Measurements from ENCODE around the gene OR4M1.
"Not testable (repeated sequence)": the region's sequence is repeated elsewhere in the genome, so short reads cannot be mapped to it uniquely, and the experiment has no call there.

Gene OR4M1

GRCh38 chr14:19773204-19773603, at the start of gene OR4M1:
OR4M1 (plus strand) TSS chr14:19773504; CDS start chr14:19780323, 6,819 bp downstream.
- not testable (repeated sequence) for DNase-seq (ENCODE audit: low read depth); H3K4me3 ChIP-seq (ENCODE audit: control insufficient read depth, low read depth, low read length)

GRCh38 chr14:19729359-19729758, 43.9 kb upstream of the OR4M1 start:
- no peak overlapping the region for H3K4me3 ChIP-seq (ENCODE audit: control insufficient read depth, low read depth, low read length)
- no peak for TF ChIP-seq CTCF (IDR thresholded peaks at IDR 0.05; ENCODE audit: control insufficient read depth, insufficient read depth, low read depth, low read length, missing control alignments)

GRCh38 chr14:19729763-19730162, 43.5 kb upstream of the OR4M1 start:
- no peak for TF ChIP-seq CTCF (IDR thresholded peaks at IDR 0.05; ENCODE audit: control insufficient read depth, insufficient read depth, low read depth, low read length, missing control alignments)
- H3K4me3 ChIP-seq (ENCODE audit: control insufficient read depth, low read depth, low read length) = no peak overlapping the region
- DNase-seq (ENCODE audit: low read depth) = no peak

More at GRCh38 chr14:19729359-19729758, 43.9 kb upstream of the OR4M1 start:
- no peak for DNase-seq (ENCODE audit: low read depth)

DNA sequence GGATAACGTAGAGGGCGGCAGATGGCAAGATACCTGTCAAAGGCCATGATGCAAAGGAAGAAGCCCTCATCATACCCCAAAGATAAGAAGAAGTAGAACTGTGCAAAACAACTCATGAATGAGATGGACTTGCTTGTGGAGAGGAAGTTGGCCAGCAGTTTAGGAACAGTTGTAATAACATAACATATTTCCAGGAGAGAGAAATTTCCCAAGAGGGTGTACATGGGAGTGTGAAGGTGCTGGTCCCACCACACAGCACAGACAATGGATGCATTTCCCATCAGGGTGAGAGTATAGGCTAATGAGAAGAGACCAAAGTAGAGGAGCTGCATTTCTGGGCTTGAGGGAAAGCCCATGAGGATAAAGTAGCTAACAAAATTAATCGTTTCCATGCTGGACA, 39.4 kb upstream of the OR4M1 start:
- not testable (repeated sequence) for H3K4me3 ChIP-seq (ENCODE audit: control insufficient read depth, low read depth, low read length); DNase-seq (ENCODE audit: low read depth)

DNA sequence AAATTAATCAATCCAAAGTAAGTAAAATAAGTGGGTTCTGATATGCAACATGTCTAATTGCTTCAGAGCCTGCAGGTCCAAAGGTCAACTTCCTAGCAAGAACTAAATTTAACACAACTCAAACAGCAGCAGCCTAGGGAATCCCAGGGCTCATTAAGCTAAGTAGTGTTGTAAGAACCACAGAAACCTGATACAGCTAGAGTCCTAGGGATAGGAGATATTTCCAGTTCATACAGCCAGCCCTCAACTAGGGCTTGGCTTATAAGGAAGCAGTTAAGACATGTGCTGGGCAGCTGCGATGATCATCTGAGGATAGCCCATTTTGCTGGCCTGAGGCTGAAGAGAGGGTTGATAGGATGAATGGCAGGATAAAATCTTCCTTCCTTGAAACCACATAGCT, 30.0 kb upstream of the OR4M1 start, which contains the start of gene OR4Q3:
Gene OR4Q3, plus strand, starts transcription at position 316 of the 400 bp plus-strand sequence.
- no peak for DNase-seq (ENCODE audit: low read depth)
- TF ChIP-seq CTCF (IDR thresholded peaks at IDR 0.05; ENCODE audit: control insufficient read depth, insufficient read depth, low read depth, low read length, missing control alignments) = no peak
- H3K4me3 ChIP-seq (ENCODE audit: control insufficient read depth, low read depth, low read length) = no peak within 1 kb of the TSS

GRCh38 chr14:19752316-19752715, 21.0 kb upstream of the OR4M1 start:
- not testable (repeated sequence) for H3K4me3 ChIP-seq (ENCODE audit: control insufficient read depth, low read depth, low read length); DNase-seq (ENCODE audit: low read depth)

GRCh38 chr14:19754172-19754571, 19.1 kb upstream of the OR4M1 start:
- no peak overlapping the region for H3K4me3 ChIP-seq (ENCODE audit: control insufficient read depth, low read depth, low read length)
- no peak for TF ChIP-seq CTCF (IDR thresholded peaks at IDR 0.05; ENCODE audit: control insufficient read depth, insufficient read depth, low read depth, low read length, missing control alignments)
- DNase-seq (ENCODE audit: low read depth) = no peak

GRCh38 chr14:19771491-19771890, 1.8 kb upstream of the OR4M1 start:
- DNase-seq (ENCODE audit: low read depth); H3K4me3 ChIP-seq (ENCODE audit: control insufficient read depth, low read depth, low read length): not testable (repeated sequence)

GRCh38 chr14:19771895-19772430, 1.3 kb upstream of the OR4M1 start:
- DNase-seq (ENCODE audit: low read depth) = no peak
- TF ChIP-seq CTCF (IDR thresholded peaks at IDR 0.05; ENCODE audit: control insufficient read depth, insufficient read depth, low read depth, low read length, missing control alignments) = no peak
- no peak overlapping the region for H3K4me3 ChIP-seq (ENCODE audit: control insufficient read depth, low read depth, low read length)

GRCh38 chr14:19772454-19772853, 850 bp upstream of the OR4M1 start:
- not testable (repeated sequence) for H3K4me3 ChIP-seq (ENCODE audit: control insufficient read depth, low read depth, low read length); DNase-seq (ENCODE audit: low read depth)

Data from AG09309 (cell line).